Measurements from ENCODE around the gene CLCN6.

DNA sequence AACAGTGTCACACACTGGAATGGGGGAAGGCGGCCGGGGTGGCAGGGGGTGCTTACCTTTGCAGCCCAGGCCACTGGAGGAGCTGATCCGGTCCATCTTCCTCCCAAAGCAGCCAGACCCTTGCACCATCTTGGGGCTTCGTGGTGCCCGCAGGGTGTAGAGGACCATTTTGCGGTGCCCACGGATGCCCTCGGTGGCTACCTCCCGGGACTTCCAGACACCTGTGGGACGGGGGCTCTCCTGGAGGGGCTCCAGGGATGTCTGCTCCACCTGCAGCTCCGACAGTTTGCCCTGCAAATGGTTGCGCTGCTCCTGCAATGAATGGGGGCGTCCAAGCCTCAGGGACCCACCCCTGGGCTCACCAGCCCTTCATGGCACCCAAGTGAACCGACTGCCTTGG, 52.2 kb downstream of the CLCN6 start:
- TF ChIP-seq, protein P1, sequence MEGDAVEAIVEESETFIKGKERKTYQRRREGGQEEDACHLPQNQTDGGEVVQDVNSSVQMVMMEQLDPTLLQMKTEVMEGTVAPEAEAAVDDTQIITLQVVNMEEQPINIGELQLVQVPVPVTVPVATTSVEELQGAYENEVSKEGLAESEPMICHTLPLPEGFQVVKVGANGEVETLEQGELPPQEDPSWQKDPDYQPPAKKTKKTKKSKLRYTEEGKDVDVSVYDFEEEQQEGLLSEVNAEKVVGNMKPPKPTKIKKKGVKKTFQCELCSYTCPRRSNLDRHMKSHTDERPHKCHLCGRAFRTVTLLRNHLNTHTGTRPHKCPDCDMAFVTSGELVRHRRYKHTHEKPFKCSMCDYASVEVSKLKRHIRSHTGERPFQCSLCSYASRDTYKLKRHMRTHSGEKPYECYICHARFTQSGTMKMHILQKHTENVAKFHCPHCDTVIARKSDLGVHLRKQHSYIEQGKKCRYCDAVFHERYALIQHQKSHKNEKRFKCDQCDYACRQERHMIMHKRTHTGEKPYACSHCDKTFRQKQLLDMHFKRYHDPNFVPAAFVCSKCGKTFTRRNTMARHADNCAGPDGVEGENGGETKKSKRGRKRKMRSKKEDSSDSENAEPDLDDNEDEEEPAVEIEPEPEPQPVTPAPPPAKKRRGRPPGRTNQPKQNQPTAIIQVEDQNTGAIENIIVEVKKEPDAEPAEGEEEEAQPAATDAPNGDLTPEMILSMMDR (IDR thresholded peaks at IDR 0.05; ENCODE audit: low read depth, low read length) = no peak
- TF ChIP-seq EZH2phosphoT487 (IDR thresholded peaks at IDR 0.05; ENCODE audit: low read depth) = no peak
